ENCODE data around the gene MSRB2.

DNA sequence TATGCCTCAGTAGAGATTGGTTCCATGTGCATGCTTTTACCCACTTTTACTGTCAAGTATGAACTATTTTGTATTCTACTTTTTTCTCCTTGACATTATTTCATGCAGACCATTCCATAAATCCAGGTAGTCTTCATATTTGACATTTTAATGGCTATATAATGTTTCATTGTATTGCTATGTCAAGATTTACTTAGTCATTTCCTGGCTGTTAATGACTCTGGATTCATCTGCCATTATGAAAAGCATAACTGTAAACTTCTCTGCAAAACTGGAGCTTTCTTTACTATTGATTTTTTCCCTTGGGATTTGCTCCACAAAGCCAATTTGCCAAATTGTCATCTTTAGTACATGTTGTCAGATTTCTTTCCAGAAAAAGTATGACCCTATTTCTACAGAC, 6.8 kb upstream of the MSRB2 start:
- TF ChIP-seq ZNF274 (IDR thresholded peaks at IDR 0.05; ENCODE audit: low read depth, low read length) (no peak), SUZ12 (IDR thresholded peaks at IDR 0.05; ENCODE audit: extremely low read depth, insufficient read depth, insufficient read length) (no peak), YY1 (IDR thresholded peaks at IDR 0.05; ENCODE audit: insufficient read depth, insufficient read length) (no peak)

All from NT2/D1 (cell line).